GM21381 (cell line): ENCODE results near the gene PPP1R36.
"Not testable (repeated sequence)": the region's sequence is repeated elsewhere in the genome, so short reads cannot be mapped to it uniquely, and the experiment has no call there.

Source experiments
- ATAC-seq: cut with Tn5 transposase; IDR thresholded peaks from one replicate; pipeline ENCODE4 v1.9.1; 2021; ENCODE audit warnings: mild to moderate bottlenecking, moderate library complexity; ENCODE audit not compliant: unreplicated experiment

Gene PPP1R36

GRCh38 chr14:64563696-64564095 lies 13.9 kb downstream of the PPP1R36 start:
- no peak for ATAC-seq

DNA sequence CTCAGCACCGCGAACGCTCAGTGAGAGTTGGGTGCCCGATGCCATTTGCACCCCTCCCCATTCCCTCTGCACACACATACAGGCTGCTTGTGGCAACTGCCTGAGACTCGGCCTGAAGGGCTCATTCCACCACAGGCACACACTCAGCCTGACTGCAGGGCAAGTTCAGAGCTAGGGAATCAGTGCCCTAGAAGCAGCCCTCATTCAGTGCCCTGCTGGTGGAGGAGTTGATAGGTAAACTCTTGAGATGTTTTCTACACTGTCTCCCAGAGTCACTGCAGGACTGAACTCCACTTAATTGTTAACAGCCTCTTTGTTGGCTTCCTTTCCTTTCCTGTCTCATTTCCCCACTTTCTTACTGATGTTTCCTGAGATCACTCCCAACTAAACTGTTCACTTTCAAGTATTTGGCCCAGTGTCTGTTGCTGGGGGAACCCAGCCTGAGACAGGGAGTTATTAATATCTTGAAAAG lies 16.9 kb downstream of the PPP1R36 start:
- no peak for ATAC-seq

- no peak for ATAC-seq
Observed at GRCh38 chr14:64569138-64569631, 19.4 kb downstream of the PPP1R36 start.

DNA sequence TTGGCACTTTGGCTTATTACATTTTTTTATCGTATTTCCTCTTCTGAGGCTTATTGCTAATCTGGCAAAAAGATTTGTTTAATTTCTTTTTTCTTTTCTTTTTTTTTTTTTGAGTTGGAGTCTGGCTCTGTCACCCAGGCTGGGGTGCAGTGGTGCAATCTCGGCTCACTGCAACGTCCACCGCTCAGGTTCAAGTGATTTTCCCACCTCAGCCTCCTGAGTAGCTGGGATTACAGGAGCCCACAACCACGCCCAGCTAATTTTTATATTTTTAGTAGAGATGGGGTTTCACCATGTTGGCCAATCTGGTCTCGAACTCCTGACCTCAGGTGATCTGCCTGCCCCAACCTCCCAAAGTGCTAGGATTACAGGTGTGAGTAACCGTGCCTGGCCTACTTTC lies 19.9 kb downstream of the PPP1R36 start:
- not testable (repeated sequence) for ATAC-seq

- ATAC-seq: no peak
Observed at GRCh38 chr14:64572386-64573104, 22.8 kb downstream of the PPP1R36 start.

DNA sequence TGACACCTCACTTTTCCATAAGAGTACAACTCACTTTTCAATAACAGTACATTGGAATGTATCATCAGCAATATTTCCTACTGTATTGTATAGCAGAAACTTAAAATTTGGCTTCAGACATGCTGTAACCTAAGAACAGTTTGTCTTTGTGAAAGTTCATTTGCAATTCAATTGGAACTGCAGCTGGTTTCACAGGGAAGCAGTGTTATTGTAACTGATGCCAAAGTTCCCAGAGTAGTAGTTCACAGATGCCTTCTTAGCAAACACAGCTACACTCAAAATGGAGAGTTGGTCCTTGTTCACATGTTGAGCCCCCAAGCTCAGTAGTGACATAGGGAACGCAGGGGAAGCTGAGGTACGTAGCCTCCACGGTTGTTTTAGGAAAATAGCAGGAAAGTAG lies 23.3 kb downstream of the PPP1R36 start:
- no peak for ATAC-seq

GRCh38 chr14:64574371-64575107 lies 24.8 kb downstream of the PPP1R36 start:
- no peak for ATAC-seq

DNA sequence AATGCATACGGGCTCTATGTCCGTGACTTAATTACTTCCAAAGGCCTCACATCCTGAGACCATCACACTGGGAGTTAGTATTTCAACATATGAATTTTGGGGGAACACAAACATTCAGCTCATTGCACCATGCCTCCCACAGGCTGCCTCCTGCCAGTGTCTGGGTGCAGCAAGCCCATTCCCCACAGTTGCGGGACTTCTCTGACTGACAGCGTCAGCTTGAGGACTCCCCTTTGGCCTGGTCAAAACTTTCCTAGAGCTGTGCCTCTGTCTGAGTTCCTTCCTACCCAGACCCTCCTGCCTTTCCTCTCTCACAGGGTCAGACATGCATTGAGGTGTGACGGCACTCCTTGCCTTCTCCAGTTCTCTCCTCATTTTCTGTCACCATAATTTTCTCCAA lies 27.4 kb downstream of the PPP1R36 start:
- ATAC-seq: no peak

- ATAC-seq: no peak
Observed at GRCh38 chr14:64580467-64580866, 30.7 kb downstream of the PPP1R36 start.

DNA sequence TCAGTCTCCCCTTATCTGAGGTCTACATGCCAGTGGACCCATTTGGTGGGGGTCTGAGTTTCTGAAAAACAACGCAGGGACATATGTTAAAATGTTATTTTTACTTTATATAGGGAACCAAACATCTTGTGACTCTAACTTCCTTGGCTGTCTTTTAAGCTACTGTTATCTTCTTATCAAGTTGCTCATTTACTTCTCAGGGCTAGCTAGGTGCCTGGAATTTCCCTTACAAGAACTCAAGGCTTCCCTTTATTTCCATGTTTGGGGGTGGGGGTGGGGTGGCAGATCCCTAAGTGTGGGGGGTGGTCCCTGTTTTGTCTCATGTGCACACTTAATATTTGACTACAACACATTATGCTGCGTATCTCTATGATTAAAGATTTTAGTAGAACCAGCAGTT lies 31.6 kb downstream of the PPP1R36 start:
- no peak for ATAC-seq

GRCh38 chr14:64581817-64582216 lies 32.1 kb downstream of the PPP1R36 start:
- no peak for ATAC-seq

GRCh38 chr14:64584190-64584589 lies 34.4 kb downstream of the PPP1R36 start:
- ATAC-seq: no peak

DNA sequence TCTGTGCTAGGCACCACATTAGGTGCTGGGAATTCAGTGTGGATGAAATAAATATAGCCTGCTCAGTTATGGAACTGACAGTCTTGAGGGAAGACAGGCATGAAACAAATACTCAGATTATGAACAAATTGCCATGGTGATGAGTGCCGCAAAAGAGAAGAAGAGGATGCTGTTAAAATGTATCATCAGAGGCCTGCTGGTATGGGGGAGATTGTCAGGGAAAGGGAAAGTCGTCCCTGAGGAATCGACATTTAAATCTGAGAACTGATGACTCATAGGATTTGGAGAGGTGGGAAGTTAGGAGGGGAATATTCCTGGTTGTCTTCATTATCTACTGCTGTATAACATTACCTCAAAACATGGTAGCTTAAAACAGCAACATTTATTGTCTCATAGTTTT lies 42.0 kb downstream of the PPP1R36 start:
- ATAC-seq: no peak

GRCh38 chr14:64594438-64594837 lies 44.7 kb downstream of the PPP1R36 start:
- ATAC-seq: no peak

GRCh38 chr14:64598404-64598803 lies 48.6 kb downstream of the PPP1R36 start:
- peak; percentile 79 for ATAC-seq

GRCh38 chr14:64601571-64601970 lies 51.8 kb downstream of the PPP1R36 start:
- ATAC-seq: no peak

DNA sequence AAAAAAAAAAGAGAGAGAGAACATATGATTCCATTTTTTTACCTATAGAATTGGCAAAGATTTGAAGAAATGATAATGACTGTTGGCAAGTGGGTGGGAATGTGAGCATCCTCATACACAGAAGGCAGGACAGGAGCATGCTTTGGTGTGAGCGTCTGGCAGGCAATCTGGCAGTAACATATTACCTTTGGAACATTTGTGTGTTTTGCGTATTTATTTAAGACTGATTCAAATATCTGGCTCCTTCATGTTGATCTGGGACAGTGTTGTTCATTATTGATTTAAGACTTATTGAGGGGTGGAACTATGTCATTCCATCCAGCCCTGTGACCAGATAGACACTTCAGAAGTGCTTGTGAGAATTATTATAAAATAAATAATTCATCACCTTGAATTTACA lies 53.1 kb downstream of the PPP1R36 start:
- no peak for ATAC-seq

GRCh38 chr14:64604001-64604400 lies 54.2 kb downstream of the PPP1R36 start:
- no peak for ATAC-seq

DNA sequence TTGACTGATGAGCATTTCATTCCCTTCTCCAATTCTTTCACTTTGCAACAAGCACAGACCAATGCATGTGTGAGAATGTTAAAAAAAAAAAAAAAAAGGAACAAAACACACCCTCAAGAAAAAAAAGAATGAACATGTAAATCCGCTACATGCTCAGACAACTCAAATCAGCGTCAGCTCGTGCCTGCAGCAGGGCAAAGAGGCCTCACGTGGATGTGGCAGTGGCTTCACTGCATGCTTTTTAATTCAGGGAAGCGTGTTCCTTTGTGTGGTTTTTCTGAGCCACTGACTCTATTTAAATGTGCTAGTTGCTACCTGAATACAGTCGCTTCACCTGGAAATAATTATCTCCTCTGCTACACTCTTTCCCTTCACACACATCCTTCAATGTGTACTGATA lies 55.1 kb downstream of the PPP1R36 start:
- ATAC-seq: no peak

DNA sequence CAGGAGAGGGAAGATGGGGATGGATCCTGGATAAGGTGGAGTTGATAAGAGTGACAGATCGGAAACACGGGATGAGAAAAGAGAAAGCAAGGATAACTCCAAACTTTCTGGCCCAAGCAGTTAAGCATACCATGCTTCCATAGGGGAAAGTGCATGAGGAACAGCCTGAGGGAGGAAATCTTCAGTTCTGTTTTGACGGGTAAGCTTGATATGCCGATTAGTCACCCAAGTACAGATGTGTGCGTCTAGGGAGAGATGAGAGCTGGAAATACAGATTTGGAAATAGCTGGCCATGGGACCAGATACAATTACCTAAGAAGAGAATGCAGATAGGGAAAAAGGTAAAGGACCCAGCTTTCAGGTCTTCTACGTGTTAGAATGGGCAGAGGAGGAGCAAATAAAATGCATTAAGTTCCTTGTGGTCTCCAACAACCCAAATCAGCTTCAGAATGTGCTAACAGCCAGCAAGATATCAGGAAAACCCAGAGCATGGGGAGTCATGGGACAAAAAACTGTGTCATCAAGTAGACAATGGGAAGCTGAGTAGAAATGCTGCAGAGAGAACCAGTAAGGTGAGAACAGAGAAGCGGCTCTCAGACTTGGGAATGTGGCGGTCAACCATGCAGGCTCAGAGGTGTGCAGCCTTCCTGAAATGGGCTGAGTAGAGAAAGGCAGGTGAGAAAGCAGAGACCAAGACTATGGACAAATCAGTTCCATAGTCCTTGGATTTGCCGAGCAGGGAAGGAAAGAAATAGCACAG lies 56.3 kb downstream of the PPP1R36 start:
- ATAC-seq: no peak

GRCh38 chr14:64610049-64610746 lies 60.4 kb downstream of the PPP1R36 start:
- no peak for ATAC-seq
